Transverse colon (tissue), 4 donors: Measurements from ENCODE around the gene ENGASE. TPM values are rescaled to one million over a fixed set of nuclear protein-coding genes. Genes with fewer than 3 reads are reported as not detected.

Experiments used
- DNase-seq: peaks from one replicate; pipeline ENCODE4 v3.0.0-alpha.2; 2019
- H3K27ac ChIP-seq, 4 donors: fragments of 200-600 bp; sonication (generic); 2 replicates each; pipeline ENCODE4 v1.5.1; 2016 to 2018; ENCODE audit warnings: inconsistent platforms in 4 of 4
- H3K27me3 ChIP-seq: fragments of 200-600 bp; sonication (generic); 2 replicates; pipeline ENCODE4 v1.5.1; 2017; ENCODE audit warnings: inconsistent platforms
- H3K36me3 ChIP-seq, 4 donors: fragments of 200-600 bp; sonication (generic); 2 replicates each; pipeline ENCODE4 v1.5.1; 2017 to 2019; ENCODE audit warnings: inconsistent platforms in 4 of 4
- H3K4me1 ChIP-seq, 4 donors: fragments of 200-600 bp; sonication (generic); 2 replicates each; pipeline ENCODE4 v1.5.1; 2017 to 2020; ENCODE audit warnings: inconsistent platforms in 4 of 4
- H3K4me3 ChIP-seq, 4 donors: fragments of 200-600 bp; sonication (generic); 1 replicate in 1 of 4; 2 replicates in 3 of 4; pipeline versions ENCODE4 v1.5.1 to v1.6.1; 2017 to 2019; ENCODE audit warnings: inconsistent platforms in 4 of 4
- H3K9me3 ChIP-seq, 2 donors: fragments of 200-600 bp; sonication (generic); 2 replicates each; pipeline ENCODE4 v1.5.1; 2017 to 2019; ENCODE audit warnings: inconsistent platforms in 2 of 2
- EP300 ChIP-seq: sonication (generic); formaldehyde crosslinking; IDR thresholded peaks from one replicate; pipeline ENCODE4 v1.6.1; 2017; ENCODE audit warnings: antibody characterized with exemption, low read depth
- POLR2A ChIP-seq: fragments of 450-650 bp; IDR thresholded peaks from one replicate; pipeline ENCODE4 v1.6.1; 2016; ENCODE audit warnings: antibody characterized with exemption, mild to moderate bottlenecking, moderate library complexity
- POLR2AphosphoS5 ChIP-seq, 3 donors: sonication (generic); formaldehyde crosslinking; IDR thresholded peaks; one replicate each; pipeline ENCODE4 v1.6.1; 2016; ENCODE audit warnings: antibody characterized with exemption in 3 of 3
- WGBS, 2 donors: methylation state at CpG; one replicate each; pipeline ENCODE4 v1.1.5; 2018; ENCODE audit warnings: low coverage in 1 of 2; 5-methylcytosine and 5-hydroxymethylcytosine counted together
- in situ Hi-C, 4 donors: fragments of 200-750 bp; cut with MboI; loops; one replicate each; pipeline versions ENCODE4 v1.15.0 to v1.15.1; 2017; ENCODE audit warnings: low sequenced_read_pairs in 3 of 4, low pct_ligation_motif_present in 1 of 4, low pct_unique_long_range_greater_than_20kb in 1 of 4
- intact Hi-C: fragments of 100-400 bp; cut with DNase I; formaldehyde crosslinking; loops from one replicate; pipeline ENCODE4 v1.15.1; 2023; ENCODE audit warnings: low total_unique reads
- total RNA-seq, 4 donors: library from RNA; depleted of rRNA; stranded (reverse); fragments of >200 nt; gene quantifications; one replicate each; pipeline ENCODE4 v1.1.0, GENCODE V29; 2016
- TF ChIP-seq, protein P1 (sequence below), 5 experiments: fragments of 200-600 bp in 3 of 5; fragments of 450-650 bp in 2 of 5; sonication (generic) in 3 of 5; IDR thresholded peaks; 1 replicate in 2 of 5; 2 replicates in 3 of 5; pipeline ENCODE4 v1.5.1; 2016 to 2017; ENCODE audit warnings: antibody characterized with exemption in 5 of 5, inconsistent platforms in 3 of 5, mild to moderate bottlenecking in 2 of 5, moderate library complexity in 1 of 5

The ENGASE gene
- total RNA-seq, 4 donors from 2014 or later, result 74.7 to 335 (median 121) TPM

DNA sequence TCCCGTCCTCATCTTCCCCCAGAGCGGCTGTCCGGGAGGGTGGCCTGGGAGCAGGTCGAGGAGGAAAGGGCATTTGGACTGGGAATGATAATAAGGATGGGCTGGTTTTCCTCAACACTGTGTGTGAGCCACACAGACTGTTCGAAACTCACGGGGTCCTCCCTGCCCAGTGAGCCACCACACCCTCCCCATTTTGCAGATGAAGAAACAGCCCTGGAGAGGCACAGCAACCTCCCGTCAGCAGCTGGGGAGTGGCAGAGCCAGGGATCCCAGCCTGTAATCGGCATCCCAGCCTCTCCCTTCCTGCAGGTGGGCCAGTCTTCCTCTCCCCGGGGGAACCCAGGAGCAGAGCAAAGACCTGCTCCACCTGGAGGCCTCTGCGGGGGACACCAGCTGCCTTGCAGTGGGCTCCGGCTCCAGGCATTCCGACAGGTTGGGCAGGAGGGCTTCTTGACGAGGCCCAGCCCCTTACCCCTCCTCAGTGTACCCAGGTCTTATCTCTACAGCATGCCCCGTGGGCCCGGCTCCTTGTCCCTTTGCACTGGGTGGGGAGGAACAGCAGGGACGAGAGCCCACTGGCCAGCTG, 23.8 kb downstream of the ENGASE start:
- H3K4me3 ChIP-seq, result no peak overlapping the region
- TF ChIP-seq EP300, result no peak
- TF ChIP-seq POLR2AphosphoS5 (IDR thresholded peaks at IDR 0.05), result no peak
- TF ChIP-seq POLR2A, result no peak
- TF ChIP-seq, protein P1, sequence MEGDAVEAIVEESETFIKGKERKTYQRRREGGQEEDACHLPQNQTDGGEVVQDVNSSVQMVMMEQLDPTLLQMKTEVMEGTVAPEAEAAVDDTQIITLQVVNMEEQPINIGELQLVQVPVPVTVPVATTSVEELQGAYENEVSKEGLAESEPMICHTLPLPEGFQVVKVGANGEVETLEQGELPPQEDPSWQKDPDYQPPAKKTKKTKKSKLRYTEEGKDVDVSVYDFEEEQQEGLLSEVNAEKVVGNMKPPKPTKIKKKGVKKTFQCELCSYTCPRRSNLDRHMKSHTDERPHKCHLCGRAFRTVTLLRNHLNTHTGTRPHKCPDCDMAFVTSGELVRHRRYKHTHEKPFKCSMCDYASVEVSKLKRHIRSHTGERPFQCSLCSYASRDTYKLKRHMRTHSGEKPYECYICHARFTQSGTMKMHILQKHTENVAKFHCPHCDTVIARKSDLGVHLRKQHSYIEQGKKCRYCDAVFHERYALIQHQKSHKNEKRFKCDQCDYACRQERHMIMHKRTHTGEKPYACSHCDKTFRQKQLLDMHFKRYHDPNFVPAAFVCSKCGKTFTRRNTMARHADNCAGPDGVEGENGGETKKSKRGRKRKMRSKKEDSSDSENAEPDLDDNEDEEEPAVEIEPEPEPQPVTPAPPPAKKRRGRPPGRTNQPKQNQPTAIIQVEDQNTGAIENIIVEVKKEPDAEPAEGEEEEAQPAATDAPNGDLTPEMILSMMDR (IDR thresholded peaks at IDR 0.05), result no peak
- H3K4me1 ChIP-seq, result peaks cover 0 to 9% (median 3%) of the 10 kb centered on the region in 4 donors
- intact Hi-C loops (no loop called here), in situ Hi-C loops (no loop called here)
- H3K9me3 ChIP-seq, result no peaks in the 10 kb centered on the region
- H3K27ac ChIP-seq, result no peak overlapping the region
- WGBS, 2 donors, result 47% methylated on average over 14 of the region's 16 CpGs; no CpG with 5 or more reads in 1 of the 2 donors
- DNase-seq, result no peak
- H3K36me3 ChIP-seq, result no peaks in the 10 kb centered on the region
- H3K27me3 ChIP-seq, result peaks cover 98% of the 10 kb centered on the region

- WGBS, 2 donors, result 76% methylated on average over 18 of the region's 18 CpGs; no CpG with 5 or more reads in 1 of the 2 donors
- in situ Hi-C loops, result loop anchor here in 1 of 4 donors (25.0 kb wide), 1 partner anchor 287 kb away; no protein-coding TSS in a partner anchor
- H3K27me3 ChIP-seq, result peaks cover 86% of the 10 kb centered on the region
These were observed 25.8 kb downstream of the ENGASE start for GRCh38 chr17:79100405-79100804.

GRCh38 chr17:79101111-79101673, 26.6 kb downstream of the ENGASE start:
- no peak overlapping the region for H3K27ac ChIP-seq
- no peak for DNase-seq
- H3K36me3 ChIP-seq, result no peaks in the 10 kb centered on the region
- no peaks in the 10 kb centered on the region for H3K9me3 ChIP-seq
- in situ Hi-C loops, result loop anchor here in 1 of 4 donors (25.0 kb wide), 1 partner anchor 286 kb away; no protein-coding TSS in a partner anchor
- WGBS, 2 donors, result 62 to 100% methylated on average over 1 to 12 of the region's 13 CpGs
- H3K4me1 ChIP-seq, result peaks cover 0 to 9% (median 3%) of the 10 kb centered on the region in 4 donors
- TF ChIP-seq POLR2A (no peak), POLR2AphosphoS5 (IDR thresholded peaks at IDR 0.05) (no peak), EP300 (no peak)
- TF ChIP-seq, protein P1 (IDR thresholded peaks at IDR 0.05), result no peak
- no peak overlapping the region for H3K4me3 ChIP-seq
- intact Hi-C loops, result no loop called here
- H3K27me3 ChIP-seq, result peaks cover 80% of the 10 kb centered on the region

More at GRCh38 chr17:79100405-79100804, 25.8 kb downstream of the ENGASE start:
- Histone ChIP-seq H3K9me3 (no peaks in the 10 kb centered on the region), H3K27ac (no peak overlapping the region), H3K36me3 (no peaks in the 10 kb centered on the region), H3K4me3 (no peak overlapping the region), H3K4me1 (peaks cover 0 to 9% (median 3%) of the 10 kb centered on the region in 4 donors)
- intact Hi-C loops, result no loop called here
- TF ChIP-seq POLR2AphosphoS5 (IDR thresholded peaks at IDR 0.05), result no peak
- no peak for TF ChIP-seq POLR2A
- no peak for TF ChIP-seq EP300
- TF ChIP-seq, protein P1 (IDR thresholded peaks at IDR 0.05), result no peak
- DNase-seq, result no peak

- H3K4me1 ChIP-seq, result peaks cover 0 to 5% (median 2%) of the 10 kb centered on the region in 4 donors
- no peak overlapping the region for H3K4me3 ChIP-seq
- H3K27ac ChIP-seq, result no peak overlapping the region
- no peaks in the 10 kb centered on the region for H3K9me3 ChIP-seq
- 75% methylated on average over 7 of the region's 7 CpGs; no CpG with 5 or more reads in 1 of the 2 donors for WGBS, 2 donors
- intact Hi-C loops (no loop called here), in situ Hi-C loops (loop anchor here in 1 of 4 donors (25.0 kb wide), 1 partner anchor 285 kb away; no protein-coding TSS in a partner anchor)
- TF ChIP-seq EP300 (no peak), POLR2A (no peak), POLR2AphosphoS5 (IDR thresholded peaks at IDR 0.05) (no peak)
- TF ChIP-seq, protein P1 (IDR thresholded peaks at IDR 0.05), result no peak
- peaks cover 70% of the 10 kb centered on the region for H3K27me3 ChIP-seq
- no peak for DNase-seq
- no peaks in the 10 kb centered on the region for H3K36me3 ChIP-seq
These were observed 27.6 kb downstream of the ENGASE start for GRCh38 chr17:79102214-79102613.
